Measurements from ENCODE around the gene VENTX.

GRCh38 chr10:133236401-133237240, 1.0 kb upstream of the VENTX start:
- TF ChIP-seq CTCF (conservative IDR thresholded peaks at IDR 0.05; ENCODE audit: low read depth, low read length) (no peak), EZH2 (IDR thresholded peaks at IDR 0.05; ENCODE audit: low read length, unreplicated experiment) (no peak), EZH2phosphoT487 (IDR thresholded peaks at IDR 0.05; ENCODE audit: borderline replicate concordance, low read length) (0 out of 2 replicates have a peak, but pooled peaks have one; percentile 24)

Measured in PC-3 (cell line).